IMR-90 (cell line): ENCODE data around the gene SLC44A4. TPM values are rescaled to one million over a fixed set of nuclear protein-coding genes. Genes with fewer than 3 reads are reported as not detected.
"Not testable (repeated sequence)": the region's sequence is repeated elsewhere in the genome, so short reads cannot be mapped to it uniquely, and the experiment has no call there.

Experiments used
- ATAC-seq: fragments of 200-7000 bp; cut with Tn5 transposase; 2 replicates; pipeline ENCODE4 v1.9.1; 2020; ENCODE audit warnings: low read depth, mild to moderate bottlenecking, moderate library complexity
- BruUV-seq: library from RNA; stranded (reverse); fragments of 400-500 nt; replicated peaks from 2 replicates; lab custom pipeline; 2021; lab: Mats Ljungman, UMichigan
- CTCF ChIA-PET: fragments of 300-600 bp; formaldehyde crosslinking; extraction: SDS; loops from one replicate; lab custom pipeline; 2021; ENCODE audit warnings: antibody characterized with exemption; lab: Yijun Ruan, JAX
- POLR2A ChIA-PET: fragments of 300-600 bp; sonication (Branson Sonifier 250); formaldehyde crosslinking; loops from one replicate; lab custom pipeline; 2022; ENCODE audit warnings: antibody characterized with exemption; ENCODE audit not compliant: unreplicated experiment; lab: Charles Lee
- DNase-seq: peaks from one replicate; pipeline ENCODE4 v3.0.0; 2013
- H2AFZ ChIP-seq: replicated peaks from 2 replicates; pipeline ENCODE3; 2013; ENCODE audit warnings: low read length, mild to moderate bottlenecking; ENCODE audit not compliant: poor library complexity
- H2AK5ac ChIP-seq: 2 replicates; pipeline ENCODE4 v1.6.1; 2013; ENCODE audit warnings: low read depth, low read length, inconsistent platforms
- H2AK9ac ChIP-seq: replicated peaks from 2 replicates; pipeline ENCODE3; 2013; ENCODE audit warnings: mild to moderate bottlenecking, low read depth, low read length, moderate library complexity; ENCODE audit not compliant: poor library complexity
- H2BK120ac ChIP-seq: 2 replicates; pipeline ENCODE4 v1.6.1; 2013; ENCODE audit warnings: low read depth, low read length, inconsistent platforms
- H2BK15ac ChIP-seq: 3 replicates; pipeline ENCODE4 v1.6.1; 2013; ENCODE audit warnings: low read depth, low read length, inconsistent platforms
- H2BK20ac ChIP-seq: 2 replicates; pipeline ENCODE4 v1.6.1; 2013; ENCODE audit warnings: low read depth, mild to moderate bottlenecking, inconsistent platforms, low read length, moderate library complexity
- H2BK5ac ChIP-seq: 2 replicates; pipeline ENCODE4 v1.6.1; 2013; ENCODE audit warnings: mild to moderate bottlenecking, low read depth, low read length, inconsistent platforms; ENCODE audit not compliant: poor library complexity, severe bottlenecking
- H3K14ac ChIP-seq: replicated peaks from 2 replicates; pipeline ENCODE4 v1.6.1; 2013; ENCODE audit warnings: low read depth, low read length, inconsistent platforms
- H3K18ac ChIP-seq: 2 replicates; pipeline ENCODE4 v1.6.1; 2013; ENCODE audit warnings: low read depth, low read length, control low read depth
- H3K23ac ChIP-seq: 2 replicates; pipeline ENCODE4 v1.6.1; 2013; ENCODE audit warnings: low read depth, low read length, inconsistent platforms
- H3K27ac ChIP-seq: 2 replicates; pipeline ENCODE4 v1.5.1; 2013; ENCODE audit warnings: mild to moderate bottlenecking, control low read depth, low read length; ENCODE audit not compliant: insufficient read depth
- H3K27me3 ChIP-seq: 2 replicates; pipeline ENCODE4 v1.6.1; 2013; ENCODE audit warnings: low read length; ENCODE audit not compliant: control insufficient read depth, insufficient read depth
- H3K36me3 ChIP-seq: 2 replicates; pipeline ENCODE4 v1.6.1; 2013; ENCODE audit warnings: low read length, mixed read lengths; ENCODE audit not compliant: control insufficient read depth, insufficient read depth
- H3K4ac ChIP-seq: 2 replicates; pipeline ENCODE4 v1.6.1; 2013; ENCODE audit warnings: low read depth, low read length, inconsistent platforms
- H3K4me1 ChIP-seq: 2 replicates; pipeline ENCODE4 v1.6.1; 2013; ENCODE audit warnings: low read length, mixed read lengths; ENCODE audit not compliant: control insufficient read depth, insufficient read depth
- H3K4me2 ChIP-seq: 2 replicates; pipeline ENCODE4 v1.6.1; 2013; ENCODE audit warnings: low read depth, mild to moderate bottlenecking, control low read depth, low read length, moderate library complexity
- H3K4me3 ChIP-seq: 2 replicates; pipeline ENCODE4 v1.5.1; 2013; ENCODE audit warnings: low read depth, mild to moderate bottlenecking, control low read depth, low read length, moderate library complexity; ENCODE audit not compliant: insufficient read depth
- H3K56ac ChIP-seq: 2 replicates; pipeline ENCODE4 v1.6.1; 2013; ENCODE audit warnings: low read length, inconsistent platforms; ENCODE audit not compliant: insufficient read depth; ENCODE audit errors: extremely low read depth
- H3K79me1 ChIP-seq, 2 experiments: 2 replicates each; pipeline ENCODE4 v1.6.1; 2013; ENCODE audit warnings: low read length in 2 of 2, inconsistent platforms in 1 of 2, low read depth in 1 of 2
- H3K9ac ChIP-seq: 2 replicates; pipeline ENCODE4 v1.6.1; 2013; ENCODE audit warnings: low read depth, low read length, control low read depth
- H3K9me1 ChIP-seq: 2 replicates; pipeline ENCODE4 v1.6.1; 2013; ENCODE audit warnings: low read length, inconsistent platforms; ENCODE audit not compliant: insufficient read depth
- H3K9me3 ChIP-seq: 2 replicates; pipeline ENCODE4 v1.6.1; 2013; ENCODE audit warnings: low read length; ENCODE audit not compliant: control insufficient read depth, insufficient read depth
- H4K20me1 ChIP-seq: 2 replicates; pipeline ENCODE4 v1.6.1; 2013; ENCODE audit warnings: low read length, inconsistent platforms; ENCODE audit not compliant: insufficient read depth
- H4K5ac ChIP-seq: 2 replicates; pipeline ENCODE4 v1.6.1; 2013; ENCODE audit warnings: mild to moderate bottlenecking, low read depth, low read length, control low read depth
- H4K8ac ChIP-seq, 2 experiments: 2 replicates each; pipeline ENCODE4 v1.6.1; 2013; ENCODE audit warnings: low read depth in 2 of 2, low read length in 2 of 2, control low read depth in 1 of 2, inconsistent platforms in 1 of 2
- H4K91ac ChIP-seq: 2 replicates; pipeline ENCODE4 v1.6.1; 2013; ENCODE audit warnings: low read depth, low read length, inconsistent platforms; ENCODE audit not compliant: insufficient read depth
- WGBS, 2 experiments: methylation state at CpG; one replicate each; pipeline versions ENCODE4 v1.1.5 to v1.1.7; 2013; ENCODE audit warnings: missing lambda C conversion rate in 2 of 2; ENCODE audit not compliant: insufficient read length in 1 of 2; ENCODE audit errors: extremely low coverage in 2 of 2; 5-methylcytosine and 5-hydroxymethylcytosine counted together
- dilution Hi-C: fragments of 300-500 bp; cut with HindIII; formaldehyde crosslinking; loops from one replicate; pipeline ENCODE4 v1.14.3; 2018; ENCODE audit warnings: low sequenced_read_pairs; ENCODE audit not compliant: unreplicated experiment
- in situ Hi-C: fragments of 300-500 bp; cut with MboI; formaldehyde crosslinking; loops from 3 replicates; pipeline ENCODE4 v1.14.3; 2019; ENCODE audit warnings: low sequenced_read_pairs, inconsistent platforms, mixed read lengths
- intact Hi-C: fragments of 100-400 bp; cut with micrococcal nuclease; formaldehyde crosslinking; loops from 2 replicates; pipeline ENCODE4 v1.10.0; 2022
- polyA plus RNA-seq, 3 experiments: library from polyadenylated mRNA; depleted of rRNA; stranded (reverse); fragments of >200 nt; gene quantifications; 2 replicates each; pipeline ENCODE4 v1.2.3, GENCODE V29; 2012; ENCODE audit warnings: low replicate concordance in 1 of 3
- total RNA-seq: library from RNA; depleted of rRNA; stranded (reverse); fragments of >200 nt; gene quantifications from 2 replicates; pipeline ENCODE4 v1.2.3, GENCODE V29; 2012

Gene SLC44A4
- total and polyA plus RNA-seq, 2 of the 4 experiments (the other 2 are of a cell fraction), result 0.14 to 0.36 TPM

DNA sequence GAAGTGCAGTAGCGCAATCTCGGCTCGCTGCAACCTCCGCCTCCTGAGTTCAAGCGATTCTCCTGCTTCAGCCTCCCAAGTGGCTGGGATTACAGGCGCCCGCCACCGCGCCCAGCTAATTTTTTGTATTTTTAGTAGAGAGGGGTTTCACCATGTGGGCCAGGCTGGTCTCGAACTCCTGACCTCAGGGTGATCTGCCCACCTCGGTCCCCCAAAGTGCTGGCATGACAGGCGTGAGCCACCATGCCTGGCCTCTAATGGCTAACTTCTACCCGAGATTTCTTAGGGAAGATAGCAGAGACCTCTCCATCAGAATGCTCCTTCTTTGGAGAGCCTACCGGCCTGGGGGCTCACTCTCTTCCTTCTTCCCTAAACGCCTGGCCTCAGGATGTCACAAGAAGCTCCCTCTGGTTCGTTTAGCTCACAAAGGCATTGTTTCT lies 14.7 kb downstream of the SLC44A4 start:
- Histone ChIP-seq H4K8ac (peak overlapping the region in 1 of 2 experiments; percentile 1; a peak in 1 of 4 replicates), H3K36me3 (peaks cover 18% of the 10 kb centered on the region), H3K4ac (peak overlapping the region; percentile 53; the same call in 1 of the 2 replicates), H3K9ac (peak overlapping the region; percentile 17; the same call in 1 of the 2 replicates), H3K4me2 (peak overlapping the region; percentile 71), H3K79me1 (peaks cover 7 to 20% of the 10 kb centered on the region in 2 experiments; a peak in 2 of 4 replicates), H2AK5ac (peak overlapping the region; percentile 86), H2AFZ (peak overlapping the region; percentile 97), H3K4me3 (peak overlapping the region; percentile 60), H2AK9ac (peak overlapping the region; percentile 83)
- H3K27ac ChIP-seq, intact Hi-C loops, H3K9me1 ChIP-seq, H3K27me3 ChIP-seq, BruUV-seq, in situ Hi-C loops, H4K5ac ChIP-seq, H2BK15ac ChIP-seq, H3K56ac ChIP-seq, H3K9me3 ChIP-seq, H2BK5ac ChIP-seq, H2BK120ac ChIP-seq, H4K20me1 ChIP-seq, H3K18ac ChIP-seq, H3K14ac ChIP-seq, H3K23ac ChIP-seq, ATAC-seq, dilution Hi-C loops, CTCF ChIA-PET, H3K4me1 ChIP-seq, DNase-seq, H2BK20ac ChIP-seq, H4K91ac ChIP-seq: not testable (repeated sequence)
- POLR2A ChIA-PET, result interaction anchor here (0.6 kb wide), 2 partner anchors 95 to 242 kb away, joined by 3 read pairs; partner anchors contain the start of gene SKIC2
- 40% methylated on average over 5 of the region's 16 CpGs; no CpG with 5 or more reads in 1 of the 2 experiments for WGBS, 2 experiments
